ENCODE results near the gene DDX19B.

DNA sequence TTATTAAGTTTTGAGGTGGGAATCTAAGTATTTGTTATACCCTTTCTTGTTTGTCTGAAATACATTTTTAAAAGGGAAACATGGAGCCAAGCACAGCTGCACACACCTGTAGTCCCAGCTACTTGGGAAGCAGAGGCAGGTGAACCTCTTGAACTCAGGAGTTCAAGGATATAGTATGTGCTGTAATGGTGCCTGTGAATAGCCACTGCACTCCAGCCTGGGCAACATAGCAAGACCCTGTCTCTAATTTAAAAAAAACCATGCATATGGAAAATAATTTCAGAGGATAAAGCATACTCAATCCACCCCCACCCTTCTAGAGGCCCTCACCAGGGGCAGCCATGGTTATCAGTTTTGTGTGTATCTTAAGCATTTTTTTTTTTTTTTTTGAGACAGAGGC lies 3.4 kb upstream of the DDX19B start:
- TF ChIP-seq POLR2A (IDR thresholded peaks at IDR 0.05; ENCODE audit: low read length) (no peak), RCOR1 (IDR thresholded peaks at IDR 0.05; ENCODE audit: low read depth, low read length) (no peak), RAD21 (conservative IDR thresholded peaks at IDR 0.05 in 1 of 2, IDR thresholded peaks at IDR 0.05 in 1 of 2) (no peak), BHLHE40 (IDR thresholded peaks at IDR 0.05; ENCODE audit: low read depth, low read length) (no peak)
- TF ChIP-seq, protein P1, sequence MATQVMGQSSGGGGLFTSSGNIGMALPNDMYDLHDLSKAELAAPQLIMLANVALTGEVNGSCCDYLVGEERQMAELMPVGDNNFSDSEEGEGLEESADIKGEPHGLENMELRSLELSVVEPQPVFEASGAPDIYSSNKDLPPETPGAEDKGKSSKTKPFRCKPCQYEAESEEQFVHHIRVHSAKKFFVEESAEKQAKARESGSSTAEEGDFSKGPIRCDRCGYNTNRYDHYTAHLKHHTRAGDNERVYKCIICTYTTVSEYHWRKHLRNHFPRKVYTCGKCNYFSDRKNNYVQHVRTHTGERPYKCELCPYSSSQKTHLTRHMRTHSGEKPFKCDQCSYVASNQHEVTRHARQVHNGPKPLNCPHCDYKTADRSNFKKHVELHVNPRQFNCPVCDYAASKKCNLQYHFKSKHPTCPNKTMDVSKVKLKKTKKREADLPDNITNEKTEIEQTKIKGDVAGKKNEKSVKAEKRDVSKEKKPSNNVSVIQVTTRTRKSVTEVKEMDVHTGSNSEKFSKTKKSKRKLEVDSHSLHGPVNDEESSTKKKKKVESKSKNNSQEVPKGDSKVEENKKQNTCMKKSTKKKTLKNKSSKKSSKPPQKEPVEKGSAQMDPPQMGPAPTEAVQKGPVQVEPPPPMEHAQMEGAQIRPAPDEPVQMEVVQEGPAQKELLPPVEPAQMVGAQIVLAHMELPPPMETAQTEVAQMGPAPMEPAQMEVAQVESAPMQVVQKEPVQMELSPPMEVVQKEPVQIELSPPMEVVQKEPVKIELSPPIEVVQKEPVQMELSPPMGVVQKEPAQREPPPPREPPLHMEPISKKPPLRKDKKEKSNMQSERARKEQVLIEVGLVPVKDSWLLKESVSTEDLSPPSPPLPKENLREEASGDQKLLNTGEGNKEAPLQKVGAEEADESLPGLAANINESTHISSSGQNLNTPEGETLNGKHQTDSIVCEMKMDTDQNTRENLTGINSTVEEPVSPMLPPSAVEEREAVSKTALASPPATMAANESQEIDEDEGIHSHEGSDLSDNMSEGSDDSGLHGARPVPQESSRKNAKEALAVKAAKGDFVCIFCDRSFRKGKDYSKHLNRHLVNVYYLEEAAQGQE (IDR thresholded peaks at IDR 0.05): no peak
- TF ChIP-seq, protein P2, sequence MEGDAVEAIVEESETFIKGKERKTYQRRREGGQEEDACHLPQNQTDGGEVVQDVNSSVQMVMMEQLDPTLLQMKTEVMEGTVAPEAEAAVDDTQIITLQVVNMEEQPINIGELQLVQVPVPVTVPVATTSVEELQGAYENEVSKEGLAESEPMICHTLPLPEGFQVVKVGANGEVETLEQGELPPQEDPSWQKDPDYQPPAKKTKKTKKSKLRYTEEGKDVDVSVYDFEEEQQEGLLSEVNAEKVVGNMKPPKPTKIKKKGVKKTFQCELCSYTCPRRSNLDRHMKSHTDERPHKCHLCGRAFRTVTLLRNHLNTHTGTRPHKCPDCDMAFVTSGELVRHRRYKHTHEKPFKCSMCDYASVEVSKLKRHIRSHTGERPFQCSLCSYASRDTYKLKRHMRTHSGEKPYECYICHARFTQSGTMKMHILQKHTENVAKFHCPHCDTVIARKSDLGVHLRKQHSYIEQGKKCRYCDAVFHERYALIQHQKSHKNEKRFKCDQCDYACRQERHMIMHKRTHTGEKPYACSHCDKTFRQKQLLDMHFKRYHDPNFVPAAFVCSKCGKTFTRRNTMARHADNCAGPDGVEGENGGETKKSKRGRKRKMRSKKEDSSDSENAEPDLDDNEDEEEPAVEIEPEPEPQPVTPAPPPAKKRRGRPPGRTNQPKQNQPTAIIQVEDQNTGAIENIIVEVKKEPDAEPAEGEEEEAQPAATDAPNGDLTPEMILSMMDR (IDR thresholded peaks at IDR 0.05): no peak
- TF ChIP-seq, protein P3, sequence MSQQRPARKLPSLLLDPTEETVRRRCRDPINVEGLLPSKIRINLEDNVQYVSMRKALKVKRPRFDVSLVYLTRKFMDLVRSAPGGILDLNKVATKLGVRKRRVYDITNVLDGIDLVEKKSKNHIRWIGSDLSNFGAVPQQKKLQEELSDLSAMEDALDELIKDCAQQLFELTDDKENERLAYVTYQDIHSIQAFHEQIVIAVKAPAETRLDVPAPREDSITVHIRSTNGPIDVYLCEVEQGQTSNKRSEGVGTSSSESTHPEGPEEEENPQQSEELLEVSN (IDR thresholded peaks at IDR 0.05; ENCODE audit: borderline replicate concordance, low read depth): no peak
- TF ChIP-seq, protein P4, sequence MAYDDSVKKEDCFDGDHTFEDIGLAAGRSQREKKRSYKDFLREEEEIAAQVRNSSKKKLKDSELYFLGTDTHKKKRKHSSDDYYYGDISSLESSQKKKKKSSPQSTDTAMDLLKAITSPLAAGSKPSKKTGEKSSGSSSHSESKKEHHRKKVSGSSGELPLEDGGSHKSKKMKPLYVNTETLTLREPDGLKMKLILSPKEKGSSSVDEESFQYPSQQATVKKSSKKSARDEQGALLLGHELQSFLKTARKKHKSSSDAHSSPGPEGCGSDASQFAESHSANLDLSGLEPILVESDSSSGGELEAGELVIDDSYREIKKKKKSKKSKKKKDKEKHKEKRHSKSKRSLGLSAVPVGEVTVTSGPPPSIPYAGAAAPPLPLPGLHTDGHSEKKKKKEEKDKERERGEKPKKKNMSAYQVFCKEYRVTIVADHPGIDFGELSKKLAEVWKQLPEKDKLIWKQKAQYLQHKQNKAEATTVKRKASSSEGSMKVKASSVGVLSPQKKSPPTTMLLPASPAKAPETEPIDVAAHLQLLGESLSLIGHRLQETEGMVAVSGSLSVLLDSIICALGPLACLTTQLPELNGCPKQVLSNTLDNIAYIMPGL (CRISPR knock-in tag; IDR thresholded peaks at IDR 0.05; ENCODE audit: borderline replicate concordance): no peak

Data from A549 (cell line).